DND-41 (cell line): ENCODE results near the gene ZSCAN29.

ENCODE experiments used
- ATAC-seq: fragments of 200-7000 bp; cut with Tn5 transposase; 3 replicates; pipeline ENCODE4 v1.9.1; 2021; ENCODE audit warnings: low read depth; ENCODE audit not compliant: insufficient read depth
- DNase-seq: peaks from one replicate; pipeline ENCODE4 v3.0.0-alpha.2; 2020
- H2AFZ ChIP-seq: 2 replicates; pipeline ENCODE4 v1.6.0; 2012; ENCODE audit warnings: low read depth, low read length
- H3K27ac ChIP-seq: 2 replicates; pipeline ENCODE4 v1.5.1; 2012; ENCODE audit warnings: low read length, inconsistent platforms
- H3K27me3 ChIP-seq: fragments of 200-600 bp; sonication (generic); 2 replicates; pipeline ENCODE4 v1.6.0; 2012; ENCODE audit warnings: low read length, mild to moderate bottlenecking, inconsistent platforms; ENCODE audit not compliant: insufficient read depth, poor library complexity
- H3K36me3 ChIP-seq: 2 replicates; pipeline ENCODE4 v1.5.1; 2012; ENCODE audit warnings: low read length, inconsistent platforms; ENCODE audit not compliant: insufficient read depth
- H3K4me1 ChIP-seq: 2 replicates; pipeline ENCODE4 v1.5.1; 2012; ENCODE audit warnings: mild to moderate bottlenecking, low read length; ENCODE audit not compliant: insufficient read depth
- H3K4me2 ChIP-seq: 2 replicates; pipeline ENCODE4 v1.6.0; 2012; ENCODE audit warnings: mild to moderate bottlenecking, moderate library complexity, low read length, inconsistent platforms; ENCODE audit not compliant: insufficient read depth
- H3K4me3 ChIP-seq, 2 experiments: fragments of 200-600 bp in 1 of 2; shearing (Covaris generic) in 1 of 2; 2 replicates each; pipeline ENCODE4 v1.5.1; 2012 to 2016; ENCODE audit warnings: inconsistent platforms in 2 of 2, low read length in 2 of 2, mild to moderate bottlenecking in 2 of 2, low read depth in 1 of 2, moderate library complexity in 1 of 2
- H3K79me2 ChIP-seq: 2 replicates; pipeline ENCODE4 v1.6.0; 2012; ENCODE audit warnings: low read length, inconsistent platforms; ENCODE audit not compliant: insufficient read depth
- H3K9ac ChIP-seq: 2 replicates; pipeline ENCODE4 v1.6.0; 2012; ENCODE audit warnings: low read depth, mild to moderate bottlenecking, inconsistent platforms, low read length, moderate library complexity
- H3K9me3 ChIP-seq: 2 replicates; pipeline ENCODE4 v1.5.1; 2012; ENCODE audit warnings: low read length, moderate library complexity, mild to moderate bottlenecking, inconsistent platforms; ENCODE audit not compliant: insufficient read depth, severe bottlenecking
- H4K20me1 ChIP-seq: 2 replicates; pipeline ENCODE4 v1.6.0; 2012; ENCODE audit warnings: low read length; ENCODE audit not compliant: insufficient read depth
- EZH2 ChIP-seq: IDR thresholded peaks from 3 replicates; pipeline ENCODE4 v1.6.1; 2012; ENCODE audit warnings: borderline replicate concordance, low read depth, mild to moderate bottlenecking, moderate library complexity, low read length, inconsistent platforms; ENCODE audit not compliant: severe bottlenecking
- TF ChIP-seq, protein P1 (sequence below): IDR thresholded peaks from 2 replicates; pipeline ENCODE4 v1.5.1; 2012; ENCODE audit warnings: borderline replicate concordance, low read length, moderate library complexity, mild to moderate bottlenecking; ENCODE audit not compliant: poor library complexity, severe bottlenecking; ENCODE audit errors: extremely low read depth

The ZSCAN29 gene

DNA sequence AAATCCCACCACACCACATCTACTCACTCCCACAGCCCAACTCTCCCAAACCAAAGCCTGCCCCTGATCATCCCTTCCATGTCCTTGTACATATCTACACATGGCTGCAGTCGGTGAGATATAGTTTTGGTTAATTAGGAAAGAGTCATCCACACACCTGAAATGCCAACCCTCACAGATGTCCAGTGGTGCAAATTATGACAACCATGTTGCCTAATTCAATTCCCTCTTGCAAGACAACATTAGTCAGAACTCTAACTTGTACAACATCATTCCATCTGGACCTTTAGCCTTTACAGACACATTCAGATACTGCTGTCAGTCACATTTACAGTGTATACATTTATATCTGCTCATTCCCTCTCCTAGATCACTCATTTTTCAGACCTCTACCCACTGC is 41.3 kb upstream of the ZSCAN29 start:
- Histone ChIP-seq H2AFZ (no peak overlapping the region), H3K27ac (no peak overlapping the region), H3K79me2 (no peaks in the 10 kb centered on the region), H3K4me2 (no peak overlapping the region), H3K4me3 (no peak overlapping the region), H3K36me3 (peaks cover 88% of the 10 kb centered on the region), H3K9me3 (no peaks in the 10 kb centered on the region), H3K27me3 (no peaks in the 10 kb centered on the region), H4K20me1 (no peaks in the 10 kb centered on the region), H3K4me1 (no peaks in the 10 kb centered on the region), H3K9ac (no peak overlapping the region)
- ATAC-seq (no peak), DNase-seq (no peak)
- no peak for TF ChIP-seq EZH2
- TF ChIP-seq, protein P1, sequence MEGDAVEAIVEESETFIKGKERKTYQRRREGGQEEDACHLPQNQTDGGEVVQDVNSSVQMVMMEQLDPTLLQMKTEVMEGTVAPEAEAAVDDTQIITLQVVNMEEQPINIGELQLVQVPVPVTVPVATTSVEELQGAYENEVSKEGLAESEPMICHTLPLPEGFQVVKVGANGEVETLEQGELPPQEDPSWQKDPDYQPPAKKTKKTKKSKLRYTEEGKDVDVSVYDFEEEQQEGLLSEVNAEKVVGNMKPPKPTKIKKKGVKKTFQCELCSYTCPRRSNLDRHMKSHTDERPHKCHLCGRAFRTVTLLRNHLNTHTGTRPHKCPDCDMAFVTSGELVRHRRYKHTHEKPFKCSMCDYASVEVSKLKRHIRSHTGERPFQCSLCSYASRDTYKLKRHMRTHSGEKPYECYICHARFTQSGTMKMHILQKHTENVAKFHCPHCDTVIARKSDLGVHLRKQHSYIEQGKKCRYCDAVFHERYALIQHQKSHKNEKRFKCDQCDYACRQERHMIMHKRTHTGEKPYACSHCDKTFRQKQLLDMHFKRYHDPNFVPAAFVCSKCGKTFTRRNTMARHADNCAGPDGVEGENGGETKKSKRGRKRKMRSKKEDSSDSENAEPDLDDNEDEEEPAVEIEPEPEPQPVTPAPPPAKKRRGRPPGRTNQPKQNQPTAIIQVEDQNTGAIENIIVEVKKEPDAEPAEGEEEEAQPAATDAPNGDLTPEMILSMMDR, result no peak

DNA sequence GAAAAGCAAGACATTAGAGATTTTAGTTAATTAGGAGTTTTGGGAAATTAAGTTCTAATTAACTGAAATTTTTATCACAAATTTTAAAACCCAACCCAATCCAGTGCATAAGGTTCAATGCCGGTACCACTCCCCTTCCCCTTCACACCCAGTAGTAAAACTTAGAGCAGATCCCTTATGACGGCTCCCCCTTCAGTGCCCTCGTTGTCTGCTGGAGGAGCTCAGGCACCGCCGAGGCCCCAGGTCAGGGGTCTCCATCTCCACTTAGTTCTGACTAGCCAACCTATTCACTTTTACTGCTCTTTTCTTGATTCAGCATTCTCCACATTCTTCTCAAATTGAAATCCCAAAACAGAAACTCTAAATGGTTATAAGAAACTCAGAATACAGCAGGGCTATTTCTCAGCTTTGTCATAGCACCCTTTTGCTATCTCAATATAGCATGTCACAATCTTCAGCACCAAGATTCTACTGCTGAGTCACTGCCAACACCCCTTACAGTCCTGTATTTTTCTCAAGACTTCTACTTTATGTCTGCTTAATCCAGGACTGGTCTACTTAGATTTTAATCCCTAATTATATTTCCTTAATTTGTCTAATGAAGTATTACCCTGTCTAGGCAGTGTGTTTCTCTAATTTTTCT is 39.9 kb upstream of the ZSCAN29 start:
- no peak for ATAC-seq
- Histone ChIP-seq H3K79me2 (no peaks in the 10 kb centered on the region), H3K36me3 (peaks cover 90% of the 10 kb centered on the region), H4K20me1 (no peaks in the 10 kb centered on the region), H3K27ac (no peak overlapping the region), H3K4me2 (no peak overlapping the region), H3K9me3 (no peaks in the 10 kb centered on the region), H3K9ac (no peak overlapping the region), H3K4me3 (no peak overlapping the region), H2AFZ (no peak overlapping the region), H3K27me3 (no peaks in the 10 kb centered on the region), H3K4me1 (no peaks in the 10 kb centered on the region)
- no peak for DNase-seq
- TF ChIP-seq EZH2, result no peak

DNA sequence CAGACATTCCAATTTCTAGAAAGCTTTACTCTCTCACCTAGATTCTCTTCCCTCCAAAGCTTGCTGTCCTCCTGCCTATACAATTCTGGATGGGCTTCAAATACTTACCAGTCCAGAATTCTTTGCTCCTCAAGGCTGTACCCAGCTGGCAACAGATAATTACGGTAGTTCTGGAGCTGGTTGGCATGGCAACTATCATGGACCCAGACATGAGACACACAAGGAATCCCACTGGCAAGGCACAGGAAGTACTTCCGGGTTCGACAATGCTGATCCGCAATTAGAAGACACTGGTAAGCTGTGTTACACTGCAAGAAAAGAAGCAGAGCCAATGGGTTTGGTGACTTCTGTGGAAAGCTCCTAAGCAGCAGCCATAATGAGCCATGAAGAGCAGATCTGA is 37.9 kb upstream of the ZSCAN29 start:
- no peaks in the 10 kb centered on the region for H4K20me1 ChIP-seq
- no peak overlapping the region for H3K27ac ChIP-seq
- no peaks in the 10 kb centered on the region for H3K9me3 ChIP-seq
- ATAC-seq, result no peak
- DNase-seq, result no peak
- TF ChIP-seq, protein P1, result no peak
- no peak for TF ChIP-seq EZH2
- no peaks in the 10 kb centered on the region for H3K79me2 ChIP-seq
- no peaks in the 10 kb centered on the region for H3K27me3 ChIP-seq
- no peak overlapping the region for H3K4me2 ChIP-seq
- H3K36me3 ChIP-seq, result peaks cover 91% of the 10 kb centered on the region
- no peak overlapping the region for H3K9ac ChIP-seq
- no peak overlapping the region for H3K4me3 ChIP-seq
- H2AFZ ChIP-seq, result no peak overlapping the region
- H3K4me1 ChIP-seq, result no peaks in the 10 kb centered on the region

DNA sequence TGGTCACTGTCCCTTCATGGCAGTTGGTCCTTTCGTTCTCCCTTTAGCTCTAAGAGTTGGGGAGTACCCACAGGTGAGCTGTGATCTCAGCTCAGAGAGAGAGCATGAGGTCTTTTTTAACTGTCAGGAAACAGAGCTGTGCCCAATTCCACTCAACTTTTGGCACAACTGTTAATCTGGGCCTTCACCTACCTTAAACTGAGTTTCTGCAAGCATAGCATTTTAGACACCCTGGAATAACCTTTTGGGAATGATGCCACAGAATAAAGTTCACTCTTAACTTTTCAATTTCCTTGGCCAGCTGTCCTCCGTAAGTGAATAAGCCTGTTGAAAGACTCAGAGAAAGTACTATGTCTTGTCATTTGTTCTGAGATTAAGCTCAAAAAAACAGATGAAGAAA is 36.0 kb upstream of the ZSCAN29 start:
- TF ChIP-seq, protein P1, result no peak
- no peak for TF ChIP-seq EZH2
- DNase-seq, result no peak
- no peaks in the 10 kb centered on the region for H4K20me1 ChIP-seq
- H3K4me3 ChIP-seq, result no peak overlapping the region
- H3K9ac ChIP-seq, result no peak overlapping the region
- no peaks in the 10 kb centered on the region for H3K4me1 ChIP-seq
- H3K9me3 ChIP-seq, result no peaks in the 10 kb centered on the region
- no peaks in the 10 kb centered on the region for H3K79me2 ChIP-seq
- no peak for ATAC-seq
- peaks cover 88% of the 10 kb centered on the region for H3K36me3 ChIP-seq
- no peak overlapping the region for H3K4me2 ChIP-seq
- H3K27me3 ChIP-seq, result no peaks in the 10 kb centered on the region
- no peak overlapping the region for H3K27ac ChIP-seq
- H2AFZ ChIP-seq, result no peak overlapping the region
